Amniotic stem cell (primary cell): ENCODE measurements around the gene SHKBP1.
"Not testable (repeated sequence)": the region's sequence is repeated elsewhere in the genome, so short reads cannot be mapped to it uniquely, and the experiment has no call there.

Experiments used
- DNase-seq: peaks from one replicate; lab custom pipeline; 2025; lab: John Stamatoyannopoulos, UW

Gene SHKBP1

DNA sequence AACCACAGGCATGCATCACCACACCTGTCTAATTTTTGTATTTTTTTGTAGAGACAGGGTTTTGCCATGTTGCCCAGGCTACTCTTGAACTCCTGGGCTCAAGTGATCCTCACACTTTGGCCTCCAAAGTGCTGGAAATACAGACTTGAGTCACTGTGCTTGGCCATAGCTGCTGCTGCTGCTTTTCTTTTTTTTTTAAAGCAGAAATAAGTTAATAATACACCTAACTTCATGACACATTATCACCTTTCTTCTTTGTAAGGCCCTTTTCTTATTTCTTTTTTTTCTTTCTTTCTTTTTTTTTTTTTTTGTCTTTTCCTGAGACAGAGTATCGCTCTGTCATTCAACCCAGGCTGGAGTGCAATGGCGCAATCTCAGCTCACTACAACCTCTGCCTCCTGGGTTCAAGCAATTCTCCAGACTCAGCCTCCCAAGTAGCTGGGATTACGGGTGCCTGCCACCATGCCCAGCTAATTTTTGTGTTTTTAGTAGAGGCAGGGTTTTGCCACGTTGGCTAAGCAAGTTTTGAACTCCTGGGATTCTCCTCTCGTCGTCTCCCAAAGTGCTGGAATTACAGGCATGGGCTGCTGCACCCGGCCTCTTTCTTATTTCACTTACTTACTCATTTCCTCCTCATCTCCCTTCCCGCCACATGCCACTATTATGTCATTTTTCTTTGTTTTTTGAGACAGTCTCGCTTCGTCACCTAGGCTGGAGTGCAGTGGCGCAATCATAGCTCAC, 8.7 kb downstream of the SHKBP1 start:
- no peak for DNase-seq

DNA sequence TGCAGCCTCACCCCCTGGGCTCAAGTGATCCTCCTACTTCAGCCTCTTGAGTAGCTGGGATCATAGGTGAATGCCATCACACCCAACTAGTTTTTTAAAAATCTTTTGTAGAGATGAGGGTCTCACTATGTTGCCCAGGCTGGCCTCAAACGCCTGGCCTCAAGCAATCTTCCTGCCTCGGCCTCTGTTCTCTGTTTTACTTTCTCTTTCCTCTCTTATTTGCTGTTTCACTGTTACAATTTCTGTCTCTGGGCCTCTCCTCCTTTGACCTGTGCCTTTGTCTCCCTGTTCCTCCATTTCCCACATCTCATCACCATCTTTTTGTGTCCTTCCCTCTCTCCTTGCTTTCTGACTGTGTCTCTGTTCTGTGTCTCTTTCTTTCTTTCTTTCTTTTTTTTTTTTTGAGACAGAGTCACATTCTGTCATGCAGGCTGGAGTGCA, 9.3 kb downstream of the SHKBP1 start:
- DNase-seq = no peak

DNA sequence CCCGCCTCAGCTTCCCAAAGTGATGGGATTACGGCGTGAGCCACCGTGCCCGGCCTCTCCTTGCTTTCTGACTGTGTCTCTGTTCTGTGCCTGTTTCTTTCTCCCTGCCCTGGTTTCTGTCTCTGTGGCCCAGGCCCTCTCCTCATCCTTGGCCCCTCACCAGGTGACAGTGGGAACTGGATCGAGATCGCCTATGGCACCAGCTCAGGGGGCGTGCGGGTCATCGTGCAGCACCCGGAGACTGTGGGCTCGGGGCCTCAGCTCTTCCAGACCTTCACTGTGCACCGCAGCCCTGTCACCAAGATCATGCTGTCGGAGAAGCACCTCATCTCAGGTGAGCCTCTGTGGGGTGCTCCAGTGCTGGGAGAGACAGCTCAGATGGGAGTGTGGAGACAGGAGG, 9.9 kb downstream of the SHKBP1 start:
- DNase-seq = no peak

DNA sequence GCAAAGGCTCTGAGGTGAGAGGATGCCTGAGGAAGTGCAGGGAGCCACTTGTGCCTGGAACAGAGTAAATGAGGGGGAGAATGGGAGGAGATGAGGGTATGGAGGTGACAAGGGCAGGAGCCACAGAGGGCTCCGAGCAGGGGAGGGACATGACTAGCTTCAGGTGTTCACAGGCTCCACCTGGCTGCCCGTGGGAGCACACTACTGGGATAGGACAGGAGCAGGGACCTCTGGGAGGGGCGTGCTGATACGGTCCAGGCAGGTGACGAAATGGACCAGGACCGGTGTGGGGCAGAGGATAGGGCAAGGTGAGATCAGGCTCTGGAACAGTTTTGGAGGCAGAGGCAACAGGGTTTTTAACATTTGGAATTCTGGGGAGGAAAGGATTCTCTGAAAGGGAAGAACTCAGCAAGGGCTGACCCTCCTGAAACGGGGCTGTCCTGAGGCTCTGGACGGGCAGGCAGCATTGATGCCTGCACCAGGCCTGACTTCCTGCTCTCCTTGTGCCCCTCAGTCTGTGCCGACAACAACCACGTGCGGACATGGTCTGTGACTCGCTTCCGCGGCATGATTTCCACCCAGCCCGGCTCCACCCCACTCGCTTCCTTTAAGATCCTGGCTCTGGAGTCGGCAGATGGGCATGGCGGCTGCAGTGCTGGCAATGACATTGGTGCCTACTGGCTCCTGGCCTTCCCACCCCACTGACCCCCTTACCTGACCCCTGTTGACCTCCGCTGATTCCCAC, 11.6 kb downstream of the SHKBP1 start:
- no peak for DNase-seq

DNA sequence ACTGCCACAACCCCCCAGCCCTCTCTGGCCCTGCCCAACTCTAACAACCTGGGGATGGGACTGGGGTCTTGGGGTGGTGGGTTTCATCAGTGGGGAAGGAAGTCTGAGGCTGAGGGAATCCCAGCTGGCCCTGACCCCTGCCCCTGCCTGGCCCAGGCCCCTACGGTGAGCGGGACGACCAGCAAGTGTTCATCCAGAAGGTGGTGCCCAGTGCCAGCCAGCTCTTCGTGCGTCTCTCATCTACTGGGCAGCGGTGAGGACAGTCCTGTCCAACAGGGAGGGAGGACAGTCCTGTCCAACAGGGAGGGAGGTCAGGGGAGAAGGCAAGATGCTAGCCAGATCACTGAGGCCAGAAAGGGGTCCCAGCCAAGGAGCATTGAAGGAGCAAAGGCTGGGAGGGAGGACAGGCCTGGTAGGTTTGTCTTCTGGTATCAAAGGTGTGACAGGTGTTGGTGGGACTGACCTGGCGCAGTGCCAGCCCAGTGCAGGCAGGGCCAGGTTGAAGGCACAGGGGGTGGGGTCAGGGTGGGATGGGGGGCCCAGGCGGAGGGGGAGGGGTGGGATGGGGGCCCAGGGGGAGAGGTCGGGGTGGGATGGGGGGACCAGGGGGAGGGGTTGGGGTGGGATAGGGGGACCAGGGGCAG, 12.4 kb downstream of the SHKBP1 start:
- no peak for DNase-seq

DNA sequence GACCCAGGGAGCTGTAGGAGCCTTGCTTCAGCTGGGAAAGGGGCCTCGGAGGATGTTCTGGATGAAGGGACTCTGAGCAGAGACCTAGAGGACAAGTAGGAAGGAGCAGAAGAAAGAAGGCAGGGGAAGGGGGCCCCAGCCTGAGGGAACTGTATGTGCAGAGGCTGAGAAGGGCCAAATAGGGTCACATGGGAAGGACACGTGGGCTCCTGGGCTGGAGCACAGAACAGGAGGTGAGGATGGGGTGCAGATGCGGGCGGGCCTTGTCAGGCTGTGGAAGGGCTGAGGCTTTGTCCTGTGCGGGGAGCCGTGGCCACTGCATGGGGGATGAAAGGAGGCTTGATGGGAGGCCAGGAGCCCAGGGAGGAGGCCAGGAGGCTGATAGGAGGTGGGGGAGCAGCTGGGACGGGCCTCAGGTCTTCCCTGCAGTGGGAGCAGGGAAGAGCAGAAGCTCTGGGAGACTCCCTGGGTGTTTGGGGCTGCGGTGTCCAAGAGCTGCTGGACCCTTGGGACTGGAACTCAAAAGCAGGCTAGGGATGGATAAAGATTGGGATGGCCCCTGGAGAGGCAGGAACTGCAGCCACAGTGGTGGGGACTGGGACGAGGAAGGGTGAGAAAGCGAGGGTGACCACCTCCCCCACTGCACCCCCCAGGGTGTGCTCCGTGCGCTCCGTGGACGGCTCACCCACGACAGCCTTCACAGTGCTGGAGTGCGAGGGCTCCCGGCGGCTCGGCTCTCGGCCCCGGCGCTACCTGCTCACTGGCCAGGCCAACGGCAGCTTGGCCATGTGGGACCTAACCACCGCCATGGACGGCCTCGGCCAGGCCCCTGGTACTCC, 13.1 kb downstream of the SHKBP1 start:
- no peak for DNase-seq

DNA sequence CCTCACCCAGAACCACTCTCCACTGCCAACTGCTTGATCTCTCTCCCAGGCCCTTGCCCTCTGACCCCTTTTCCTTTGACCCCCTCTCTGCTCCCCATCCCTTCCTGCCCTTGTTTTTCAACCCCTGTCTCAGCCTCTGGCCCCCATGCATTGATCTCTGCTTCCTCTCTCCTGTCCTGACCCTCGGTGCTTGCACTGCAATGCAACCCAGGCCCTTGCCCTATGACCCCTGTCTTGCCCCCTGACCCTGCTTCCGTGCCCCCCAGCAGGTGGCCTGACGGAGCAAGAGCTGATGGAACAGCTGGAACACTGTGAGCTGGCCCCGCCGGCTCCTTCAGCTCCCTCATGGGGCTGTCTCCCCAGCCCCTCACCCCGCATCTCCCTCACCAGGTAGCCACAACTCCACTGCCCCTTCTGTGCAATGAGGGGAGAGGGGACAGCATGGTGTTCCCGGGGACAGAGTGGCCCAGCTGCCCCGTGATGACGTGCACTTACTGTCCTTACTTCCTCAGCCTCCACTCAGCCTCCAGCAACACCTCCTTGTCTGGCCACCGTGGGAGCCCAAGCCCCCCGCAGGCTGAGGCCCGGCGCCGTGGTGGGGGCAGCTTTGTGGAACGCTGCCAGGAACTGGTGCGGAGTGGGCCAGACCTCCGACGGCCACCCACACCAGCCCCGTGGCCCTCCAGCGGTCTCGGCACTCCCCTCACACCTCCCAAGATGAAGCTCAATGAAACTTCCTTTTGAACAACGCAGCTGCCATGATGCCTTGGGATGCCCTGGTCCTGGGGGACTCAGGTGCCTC, 14.0 kb downstream of the SHKBP1 start:
- no peak for DNase-seq

DNA sequence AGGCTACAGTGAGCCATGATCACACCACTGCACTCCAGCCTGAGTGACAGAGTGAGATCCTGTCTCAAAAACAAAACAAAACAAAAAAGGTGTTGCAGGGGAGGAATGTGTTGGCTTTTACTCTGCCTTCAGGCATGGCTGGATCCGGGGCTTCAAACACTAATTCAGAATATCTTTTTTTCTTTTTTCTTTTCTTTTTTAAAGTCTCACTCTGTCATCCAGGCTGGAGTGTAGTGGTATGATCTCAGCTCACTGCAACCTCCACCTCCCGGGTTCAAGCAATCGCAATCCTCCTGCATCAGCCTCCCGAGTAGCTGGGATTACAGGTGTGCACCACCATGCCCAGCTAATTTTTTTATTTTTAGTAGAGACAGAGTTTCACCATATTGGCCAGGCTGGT, 15.1 kb downstream of the SHKBP1 start:
- not testable (repeated sequence) for DNase-seq

DNA sequence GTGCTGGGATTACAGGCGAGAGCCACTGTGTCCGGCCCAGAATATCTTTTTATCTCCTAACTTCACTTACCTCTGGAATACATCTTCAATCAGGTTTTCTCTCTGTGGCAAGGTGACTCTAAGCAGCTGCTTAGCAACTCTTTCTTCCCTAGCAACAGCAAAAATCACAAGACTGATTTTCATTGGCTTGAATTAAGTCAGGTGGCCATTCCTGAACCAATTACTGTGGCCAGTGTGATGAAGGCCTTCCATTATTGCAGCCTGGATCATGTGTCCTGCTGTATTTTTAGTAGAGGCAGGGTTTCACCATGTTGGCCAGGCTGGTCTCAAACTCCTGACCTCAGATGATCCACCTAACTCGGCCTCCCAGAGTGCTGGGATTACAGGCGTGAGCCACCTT, 15.5 kb downstream of the SHKBP1 start:
- DNase-seq = no peak

DNA sequence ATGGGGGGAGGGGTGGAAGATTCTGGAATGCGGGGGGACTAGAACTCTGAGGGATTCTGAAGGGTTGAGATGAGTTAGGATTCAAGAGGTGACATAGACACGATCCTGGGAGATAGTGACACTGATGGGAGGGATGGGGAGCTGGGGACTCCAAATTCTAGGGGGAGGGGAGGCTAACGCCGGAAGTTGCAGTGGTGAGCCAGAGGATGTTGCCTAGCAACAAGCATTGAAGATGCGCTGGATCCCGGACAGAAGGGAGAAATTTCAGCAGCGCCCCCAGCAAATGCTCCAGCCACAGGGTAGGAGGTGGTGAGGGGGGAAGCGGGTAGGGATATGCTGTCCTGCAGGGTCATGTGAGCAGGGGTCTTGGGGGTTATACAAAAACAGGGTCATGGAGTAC, 17.6 kb downstream of the SHKBP1 start:
- DNase-seq = no peak

DNA sequence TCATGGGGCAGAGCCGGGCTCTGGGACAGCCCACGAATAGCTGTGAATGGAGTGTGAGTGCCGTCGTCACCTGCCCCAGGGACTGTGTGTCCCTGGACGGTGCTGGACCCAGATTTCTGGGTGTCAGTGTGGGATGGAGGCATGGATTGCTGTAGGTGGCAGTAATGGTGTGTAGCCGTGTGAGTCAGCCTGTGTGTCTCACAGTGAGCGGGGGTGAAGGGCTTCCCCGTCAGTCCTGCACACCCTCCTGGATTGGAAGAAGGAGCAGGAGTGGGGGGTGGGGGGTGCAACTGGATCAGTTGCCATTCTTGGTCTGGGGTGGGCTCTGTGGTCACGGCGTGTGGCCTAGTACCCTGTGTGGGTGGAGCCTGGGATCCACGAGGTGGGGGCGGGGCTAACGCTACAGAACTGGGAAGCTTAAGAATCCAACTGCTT, 18.0 kb downstream of the SHKBP1 start:
- DNase-seq = no peak

DNA sequence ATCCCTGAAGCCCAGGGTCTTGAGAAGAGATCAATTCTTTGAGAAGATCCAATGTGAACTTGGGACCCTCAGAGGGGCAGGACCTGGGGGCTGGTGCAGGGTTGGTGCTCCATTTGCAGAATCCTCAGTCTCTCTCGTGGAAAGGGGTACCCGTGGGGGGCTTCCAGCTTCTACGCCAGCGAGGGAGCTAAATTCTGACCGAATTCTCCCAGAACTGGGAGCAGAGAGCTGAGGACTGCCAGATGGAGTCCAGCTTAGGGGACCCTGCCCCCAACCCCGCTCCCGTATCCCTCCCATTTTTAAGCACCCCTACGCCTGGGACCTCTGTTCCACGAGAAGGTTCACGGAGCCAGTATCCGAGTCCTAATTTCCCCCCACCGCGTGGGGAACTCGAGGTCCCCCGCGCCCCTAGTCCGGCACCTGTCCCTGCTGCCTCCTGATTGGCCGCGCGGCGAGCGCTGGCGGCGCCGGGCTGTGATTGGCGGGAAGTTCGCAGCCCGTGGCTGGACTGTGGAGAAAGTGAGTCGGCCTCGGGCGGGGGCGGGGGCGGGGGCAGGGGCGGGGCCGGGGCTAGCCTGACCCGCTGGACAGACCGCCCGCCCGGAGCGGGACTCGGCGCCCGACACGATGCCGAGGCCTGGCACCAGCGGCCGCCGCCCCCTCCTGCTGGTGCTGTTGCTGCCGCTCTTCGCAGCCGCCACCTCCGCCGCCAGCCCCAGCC, 20.1 kb downstream of the SHKBP1 start:
- DNase-seq = no peak

DNA sequence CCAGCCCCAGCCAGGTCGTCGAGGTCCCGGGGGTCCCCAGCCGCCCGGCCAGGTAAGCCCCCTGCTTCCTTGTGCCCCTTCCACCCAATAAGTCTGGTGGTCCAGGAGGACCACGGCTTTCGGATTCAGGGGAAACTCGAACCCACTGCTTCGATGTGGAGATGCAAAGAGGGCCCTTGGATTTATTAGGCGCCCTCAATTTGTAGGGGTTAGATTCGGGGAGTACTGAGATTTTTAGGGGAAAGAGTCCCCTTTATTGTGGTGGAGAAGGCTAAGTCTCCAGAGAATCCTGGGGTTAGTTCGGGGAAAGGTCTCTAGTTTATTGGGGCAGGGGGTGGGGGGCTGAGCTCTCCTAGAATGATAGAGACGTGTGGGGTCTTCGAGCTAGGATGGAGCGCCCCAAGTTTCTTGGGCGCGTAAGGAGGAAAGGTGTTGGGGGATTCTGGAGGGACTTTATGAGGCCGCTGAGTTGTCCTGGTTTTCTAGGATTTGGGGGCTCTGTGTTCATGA, 20.7 kb downstream of the SHKBP1 start:
- no peak for DNase-seq

DNA sequence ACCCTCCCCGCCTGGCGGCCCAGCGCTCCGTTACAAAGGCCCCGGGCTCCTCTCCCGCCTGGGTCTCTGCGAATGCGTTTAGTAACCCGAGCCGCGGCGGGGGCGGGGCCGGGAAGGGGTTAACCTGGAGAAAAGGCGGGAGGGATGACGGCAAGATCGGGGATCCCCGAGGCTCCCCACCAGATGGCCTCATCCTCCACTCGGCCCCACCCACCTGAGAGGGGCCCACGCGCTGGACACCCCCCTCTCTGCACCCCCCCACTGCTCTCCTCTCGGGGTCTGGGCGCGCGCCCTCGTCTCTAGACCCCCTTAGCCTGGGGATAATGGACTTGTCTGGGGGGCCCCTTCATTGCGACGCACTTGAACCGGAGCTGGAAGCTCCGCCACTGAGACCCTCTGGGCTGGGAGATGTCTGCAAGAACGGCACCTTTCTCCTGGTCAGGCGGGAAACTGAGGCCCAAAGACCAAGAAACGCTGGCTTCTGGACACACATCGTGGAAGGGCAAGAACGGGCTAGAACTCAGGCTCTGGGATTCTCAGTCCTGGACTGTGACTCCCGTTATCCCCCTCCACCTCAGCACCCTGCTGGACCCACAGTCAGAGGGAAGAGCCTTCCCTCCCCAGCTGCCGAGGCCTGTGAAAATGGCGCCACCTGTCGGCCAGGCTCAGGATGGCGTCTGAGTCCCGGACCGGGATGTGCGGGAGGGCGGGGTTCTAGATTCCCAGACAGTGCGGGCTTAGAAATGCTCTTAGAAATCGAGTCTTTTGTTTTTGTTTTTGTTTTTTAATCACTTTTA, 21.6 kb downstream of the SHKBP1 start:
- peak; percentile 69 for DNase-seq

DNA sequence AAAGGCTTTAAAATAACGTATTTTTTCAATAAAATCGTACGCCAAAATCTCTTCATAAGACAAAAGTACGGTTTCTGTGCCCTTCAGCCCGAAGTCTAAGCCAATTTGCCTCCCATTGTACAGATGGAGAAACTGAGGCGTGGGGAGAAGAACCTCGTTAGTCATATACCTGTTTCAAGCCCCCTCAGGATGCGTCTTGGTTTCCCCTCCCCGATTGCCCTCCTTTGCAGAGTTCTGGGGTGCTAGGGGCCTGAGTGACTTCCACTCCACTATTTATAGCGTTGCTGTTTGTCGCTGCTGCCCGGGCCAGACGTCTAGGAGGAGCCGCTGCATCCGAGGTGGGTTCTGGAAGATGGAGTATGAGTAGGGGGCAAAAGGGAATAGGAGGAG, 22.2 kb downstream of the SHKBP1 start:
- DNase-seq = no peak

DNA sequence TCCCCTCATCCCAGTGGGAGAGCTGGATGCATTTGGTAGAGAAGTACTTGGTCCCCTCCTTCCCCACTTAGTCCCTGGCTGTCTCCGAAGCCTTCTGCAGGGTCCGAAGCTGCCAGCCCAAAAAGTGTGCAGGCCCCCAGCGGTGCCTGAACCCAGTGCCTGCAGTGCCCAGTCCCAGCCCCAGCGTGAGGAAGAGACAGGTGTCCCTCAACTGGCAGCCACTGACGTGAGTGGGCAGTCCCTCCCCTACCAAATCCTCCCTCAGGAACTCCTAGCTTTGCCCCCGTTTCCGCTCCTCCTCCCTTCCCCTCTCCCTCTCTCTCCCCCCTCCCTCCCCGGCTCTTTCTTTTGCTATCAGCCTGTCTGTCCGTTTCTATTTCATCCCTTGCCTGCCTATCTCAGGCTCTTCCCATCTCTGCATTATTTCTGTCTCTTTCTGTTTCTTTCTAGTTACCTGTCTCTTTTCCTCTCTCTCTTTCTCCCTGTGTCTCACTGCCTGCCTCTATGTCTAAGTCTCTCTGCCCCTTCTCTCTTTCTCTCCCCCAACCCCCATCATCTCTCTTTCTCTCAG, 22.7 kb downstream of the SHKBP1 start:
- DNase-seq = no peak

DNA sequence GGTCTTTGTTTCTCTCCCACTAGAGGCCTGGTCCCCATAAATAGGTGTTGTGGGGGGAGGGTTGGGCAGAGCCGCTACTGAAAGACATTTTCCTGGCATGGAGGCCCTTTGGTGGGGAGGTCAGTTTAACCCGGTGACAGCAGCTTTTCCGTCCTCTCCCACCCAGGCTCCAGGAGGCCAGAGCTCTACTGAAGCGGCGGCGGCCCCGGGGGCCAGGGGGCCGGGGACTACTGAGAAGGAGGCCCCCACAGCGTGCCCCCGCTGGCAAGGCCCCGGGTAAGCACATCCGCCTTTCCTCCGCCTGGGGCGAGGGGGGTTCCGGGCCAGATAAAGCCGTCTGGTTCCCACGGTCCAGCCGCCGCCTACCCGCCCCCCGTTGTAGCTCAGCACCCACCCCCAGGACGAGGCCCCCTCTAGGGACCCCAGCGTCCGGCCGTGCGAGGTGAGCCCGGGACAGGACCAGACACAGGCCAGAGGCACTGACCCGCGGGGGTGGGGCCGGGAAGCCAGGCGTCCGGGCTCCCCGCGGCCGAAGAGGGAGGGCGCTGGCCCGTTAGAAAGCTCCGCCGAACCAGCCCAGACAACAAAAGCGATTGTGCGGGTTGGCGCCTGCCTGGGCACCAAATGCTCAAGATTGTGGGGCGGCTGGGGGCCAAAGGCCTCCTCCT, 23.4 kb downstream of the SHKBP1 start:
- no peak for DNase-seq

DNA sequence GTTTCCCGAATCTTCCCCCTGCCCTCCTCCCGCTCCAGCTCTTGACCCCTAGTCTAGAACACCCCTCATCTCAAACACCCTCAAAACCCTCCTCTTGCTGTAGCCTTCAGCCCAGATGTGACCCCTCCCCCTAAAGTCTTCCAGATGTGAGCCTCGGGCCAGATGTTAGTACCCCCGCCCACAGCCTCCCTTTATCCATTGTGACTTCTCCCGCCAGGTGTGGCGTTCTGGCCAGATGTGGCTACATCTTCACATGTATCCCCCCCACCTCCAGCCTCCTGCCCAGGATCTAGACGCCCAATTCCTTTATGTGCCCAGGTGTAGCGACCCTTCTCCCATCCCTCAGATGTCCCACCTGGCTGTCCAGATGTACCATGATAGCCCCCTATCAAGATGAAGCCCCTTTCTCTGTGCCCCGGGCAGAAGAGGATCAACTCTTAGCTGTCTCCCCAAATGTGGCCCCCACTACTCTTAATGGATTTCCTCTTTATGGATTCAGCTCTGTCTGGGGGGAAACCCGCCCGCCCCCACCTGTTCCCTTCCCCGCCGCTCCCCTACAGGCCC, 24.0 kb downstream of the SHKBP1 start:
- no peak for DNase-seq
